ENCODE results near the gene SMAD6. TPM values are rescaled to one million over a fixed set of nuclear protein-coding genes. Genes with fewer than 3 reads are reported as not detected.

Gene SMAD6
- total RNA-seq, 1 experiment from 2014 or later: 6.6 TPM

DNA sequence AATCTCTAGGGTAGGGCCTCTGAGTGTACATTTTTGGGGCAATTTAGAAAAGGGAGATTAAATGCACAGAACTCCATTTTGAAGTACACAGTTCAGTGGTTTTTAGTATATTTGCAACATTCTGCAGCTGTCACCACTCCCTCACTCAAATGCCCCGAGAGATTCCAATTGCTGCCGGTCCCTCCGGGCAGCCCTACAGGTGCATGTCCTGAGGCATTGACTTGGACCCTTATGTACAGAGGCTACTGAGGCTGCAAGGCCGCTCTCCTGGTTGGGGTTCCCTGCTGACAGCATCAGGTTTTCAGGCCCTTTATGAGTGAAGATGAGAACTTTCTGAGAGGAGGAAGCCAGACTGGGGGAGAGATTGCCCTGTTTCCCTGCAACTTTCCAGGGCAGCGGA lies 39.6 kb downstream of the SMAD6 start:
- no TSS peak for BruUV-seq (replicated peaks)
- ATAC-seq: no peak

More for the DNA sequence above, 39.6 kb downstream of the SMAD6 start:
- POLR2A ChIA-PET: no interaction called here
- Histone ChIP-seq H3K4me3 (replicated peaks in 1 of 2; ENCODE audit: low read depth in 1 of 2, low read length in 2 of 2) (no peak overlapping the region), H3K9me2 (ENCODE audit: insufficient read depth) (no peaks in the 10 kb centered on the region), H4K20me1 (ENCODE audit: insufficient read depth) (no peaks in the 10 kb centered on the region), H2AFZ (ENCODE audit: low read depth, low read length, poor library complexity, severe bottlenecking) (no peak overlapping the region), H3K27me3 (ENCODE audit: insufficient read depth, low read length) (no peaks in the 10 kb centered on the region), H3K9ac (ENCODE audit: low read length) (no peak overlapping the region), H3K4me1 (ENCODE audit: control insufficient read depth in 1 of 2, insufficient read depth in 2 of 2, low read length in 2 of 2) (peaks cover 20 to 26% of the 10 kb centered on the region in 2 experiments), H3K4me2 (ENCODE audit: low read length) (no peak overlapping the region), H3K27ac (ENCODE audit: low read depth, low read length) (no peak overlapping the region), H3K36me3 (ENCODE audit: control insufficient read depth in 1 of 2, insufficient read depth in 2 of 2, low read length in 2 of 2) (no peaks in the 10 kb centered on the region), H3K9me3 (ENCODE audit: control insufficient read depth in 1 of 2, insufficient read depth in 1 of 2, low read depth in 1 of 2, low read length in 2 of 2) (no peaks in the 10 kb centered on the region), H3K79me2 (ENCODE audit: insufficient read depth, low read length) (no peaks in the 10 kb centered on the region)
- CTCF ChIA-PET: no interaction called here
- intact Hi-C loops (cut with micrococcal nuclease): no loop called here
- no peak for DNase-seq (ENCODE audit: low read depth, low spot score)
- TF ChIP-seq, protein P1, sequence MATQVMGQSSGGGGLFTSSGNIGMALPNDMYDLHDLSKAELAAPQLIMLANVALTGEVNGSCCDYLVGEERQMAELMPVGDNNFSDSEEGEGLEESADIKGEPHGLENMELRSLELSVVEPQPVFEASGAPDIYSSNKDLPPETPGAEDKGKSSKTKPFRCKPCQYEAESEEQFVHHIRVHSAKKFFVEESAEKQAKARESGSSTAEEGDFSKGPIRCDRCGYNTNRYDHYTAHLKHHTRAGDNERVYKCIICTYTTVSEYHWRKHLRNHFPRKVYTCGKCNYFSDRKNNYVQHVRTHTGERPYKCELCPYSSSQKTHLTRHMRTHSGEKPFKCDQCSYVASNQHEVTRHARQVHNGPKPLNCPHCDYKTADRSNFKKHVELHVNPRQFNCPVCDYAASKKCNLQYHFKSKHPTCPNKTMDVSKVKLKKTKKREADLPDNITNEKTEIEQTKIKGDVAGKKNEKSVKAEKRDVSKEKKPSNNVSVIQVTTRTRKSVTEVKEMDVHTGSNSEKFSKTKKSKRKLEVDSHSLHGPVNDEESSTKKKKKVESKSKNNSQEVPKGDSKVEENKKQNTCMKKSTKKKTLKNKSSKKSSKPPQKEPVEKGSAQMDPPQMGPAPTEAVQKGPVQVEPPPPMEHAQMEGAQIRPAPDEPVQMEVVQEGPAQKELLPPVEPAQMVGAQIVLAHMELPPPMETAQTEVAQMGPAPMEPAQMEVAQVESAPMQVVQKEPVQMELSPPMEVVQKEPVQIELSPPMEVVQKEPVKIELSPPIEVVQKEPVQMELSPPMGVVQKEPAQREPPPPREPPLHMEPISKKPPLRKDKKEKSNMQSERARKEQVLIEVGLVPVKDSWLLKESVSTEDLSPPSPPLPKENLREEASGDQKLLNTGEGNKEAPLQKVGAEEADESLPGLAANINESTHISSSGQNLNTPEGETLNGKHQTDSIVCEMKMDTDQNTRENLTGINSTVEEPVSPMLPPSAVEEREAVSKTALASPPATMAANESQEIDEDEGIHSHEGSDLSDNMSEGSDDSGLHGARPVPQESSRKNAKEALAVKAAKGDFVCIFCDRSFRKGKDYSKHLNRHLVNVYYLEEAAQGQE (IDR thresholded peaks at IDR 0.05; ENCODE audit: low read depth): no peak
- TF ChIP-seq SIN3A (IDR thresholded peaks at IDR 0.05; ENCODE audit: low read depth): no peak
- no peak for TF ChIP-seq ZNF274 (IDR thresholded peaks at IDR 0.05; ENCODE audit: low read depth, low read length)
- no peak for TF ChIP-seq CBX3 (IDR thresholded peaks at IDR 0.05; ENCODE audit: low read depth)
- TF ChIP-seq ZFX (IDR thresholded peaks at IDR 0.05): no peak
- TF ChIP-seq FOSL1 (IDR thresholded peaks at IDR 0.05; ENCODE audit: low read depth): no peak
- no peak for TF ChIP-seq SRF (IDR thresholded peaks at IDR 0.05; ENCODE audit: low read depth)
- TF ChIP-seq, protein P2, sequence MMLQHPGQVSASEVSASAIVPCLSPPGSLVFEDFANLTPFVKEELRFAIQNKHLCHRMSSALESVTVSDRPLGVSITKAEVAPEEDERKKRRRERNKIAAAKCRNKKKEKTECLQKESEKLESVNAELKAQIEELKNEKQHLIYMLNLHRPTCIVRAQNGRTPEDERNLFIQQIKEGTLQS (IDR thresholded peaks at IDR 0.05): no peak
- no peak for TF ChIP-seq POLR2A (IDR thresholded peaks at IDR 0.05; ENCODE audit: borderline replicate concordance, extremely low read depth, insufficient read depth, insufficient read length)
- TF ChIP-seq YY1 (IDR thresholded peaks at IDR 0.05; ENCODE audit: extremely low read depth, insufficient replicate concordance, low read depth, low read length): no peak
- TF ChIP-seq RAD21 (IDR thresholded peaks at IDR 0.05; ENCODE audit: low read depth): no peak
- RAD21 ChIA-PET (ENCODE audit: low non-redundant PET in 1 of 2, low total read pairs in 2 of 2, uncharacterized antibody in 2 of 2, unreplicated experiment in 2 of 2): no interaction called here

Data from HCT116 (cell line).